Lung (tissue), 12 donors: ENCODE results near the gene PHF21B. TPM values are rescaled to one million over a fixed set of nuclear protein-coding genes. Genes with fewer than 3 reads are reported as not detected.
"Not testable (repeated sequence)": the region's sequence is repeated elsewhere in the genome, so short reads cannot be mapped to it uniquely, and the experiment has no call there.

Experiments used
- ATAC-seq: fragments of 200-7000 bp; cut with Tn5 transposase; one replicate; pipeline ENCODE4 v1.9.1; 2020; ENCODE audit warnings: moderate number of reproducible peaks; ENCODE audit not compliant: insufficient read depth, low FRiP score
- DNase-seq, 3 donors: peaks; one replicate each; pipeline ENCODE4 v3.0.0-alpha.2; 2013 to 2017
- H3K27ac ChIP-seq, 2 donors: one replicate each; pipeline ENCODE4 v1.5.1; 2013; ENCODE audit warnings: mild to moderate bottlenecking in 2 of 2, moderate library complexity in 2 of 2, control low read depth in 1 of 2, inconsistent platforms in 1 of 2, low read depth in 1 of 2, low read length in 1 of 2
- H3K27me3 ChIP-seq, 3 donors: one replicate each; pipeline ENCODE4 v1.5.1; 2013; ENCODE audit warnings: low read length in 2 of 3; ENCODE audit not compliant: control insufficient read depth in 3 of 3, insufficient read depth in 3 of 3
- H3K36me3 ChIP-seq, 4 donors: one replicate each; pipeline ENCODE4 v1.5.1; 2013; ENCODE audit warnings: low read length in 4 of 4, mild to moderate bottlenecking in 1 of 4, moderate library complexity in 1 of 4; ENCODE audit not compliant: control insufficient read depth in 4 of 4, insufficient read depth in 4 of 4
- H3K4me1 ChIP-seq, 5 donors: one replicate each; pipeline ENCODE4 v1.5.1; 2013; ENCODE audit warnings: low read length in 5 of 5, mild to moderate bottlenecking in 2 of 5, moderate library complexity in 1 of 5; ENCODE audit not compliant: control insufficient read depth in 5 of 5, insufficient read depth in 5 of 5
- H3K4me3 ChIP-seq: one replicate; pipeline ENCODE4 v1.5.1; 2013; ENCODE audit warnings: mild to moderate bottlenecking, control low read depth, moderate library complexity
- H3K9ac ChIP-seq, 2 donors: one replicate each; pipeline ENCODE4 v1.5.1; 2013; ENCODE audit warnings: low read length in 2 of 2, control low read depth in 1 of 2; ENCODE audit not compliant: insufficient read depth in 1 of 2
- H3K9me3 ChIP-seq, 4 donors: one replicate each; pipeline ENCODE4 v1.5.1; 2013; ENCODE audit warnings: low read length in 3 of 4, mild to moderate bottlenecking in 1 of 4, moderate library complexity in 1 of 4; ENCODE audit not compliant: control insufficient read depth in 4 of 4, insufficient read depth in 3 of 4
- CTCF ChIP-seq: IDR thresholded peaks from 2 replicates; pipeline ENCODE4 v1.5.1; 2012; ENCODE audit warnings: mild to moderate bottlenecking; ENCODE audit errors: control extremely low read depth, extremely low read depth
- WGBS, 2 donors: extraction: QIAGEN DNeasy Blood & Tissue Kit; methylation state at CpG; one replicate each; pipeline ENCODE4 v1.1.7; 2013; 5-methylcytosine and 5-hydroxymethylcytosine counted together
- polyA plus RNA-seq, 2 donors: library from polyadenylated mRNA; stranded (reverse); fragments of 200-250 nt; gene quantifications; one replicate each; pipeline ENCODE4 v1.2.1, GENCODE V29; 2013
- total RNA-seq, 2 donors: library from RNA; depleted of rRNA in 1 of 2; stranded (reverse); fragments of >200 nt in 1 of 2; gene quantifications; one replicate each; pipeline ENCODE4 v1.2.1, GENCODE V29; 2014 to 2021
- donor health status: control.
- donor health status: control.
- donor health status: Bipolar disorder and iron deficiency.
- donor health status: healthy.
- donor health status: DM: yes; HTN: yes; CAD: no.

The PHF21B gene
- total and polyA plus RNA-seq, 4 donors, result 0.03 to 0.43 (median 0.26) TPM

GRCh38 chr22:44963832-44964721, 45.7 kb downstream of the PHF21B start:
- DNase-seq (no peak), ATAC-seq (no peak)
- Histone ChIP-seq H3K36me3 (no peaks in the 10 kb centered on the region), H3K27ac (no peak overlapping the region), H3K9me3 (no peaks in the 10 kb centered on the region), H3K4me1 (no peaks in the 10 kb centered on the region), H3K4me3 (no peak overlapping the region), H3K27me3 (no peaks in the 10 kb centered on the region), H3K9ac (no peak overlapping the region)
- no peak for TF ChIP-seq CTCF
- 73 to 78% methylated on average over 20 of the region's 20 CpGs for WGBS, 2 donors

- H3K4me1 ChIP-seq, result no peaks in the 10 kb centered on the region
- H3K4me3 ChIP-seq, result no peak overlapping the region
- DNase-seq (no peak), ATAC-seq (no peak)
- WGBS, 2 donors, result 82 to 87% methylated on average over 18 of the region's 18 CpGs
- no peak for TF ChIP-seq CTCF
- H3K27me3 ChIP-seq, result no peaks in the 10 kb centered on the region
- no peaks in the 10 kb centered on the region for H3K9me3 ChIP-seq
- H3K9ac ChIP-seq, result no peak overlapping the region
- no peak overlapping the region for H3K27ac ChIP-seq
- H3K36me3 ChIP-seq, result no peaks in the 10 kb centered on the region
Observed at GRCh38 chr22:44962741-44963454, 46.9 kb downstream of the PHF21B start.

DNA sequence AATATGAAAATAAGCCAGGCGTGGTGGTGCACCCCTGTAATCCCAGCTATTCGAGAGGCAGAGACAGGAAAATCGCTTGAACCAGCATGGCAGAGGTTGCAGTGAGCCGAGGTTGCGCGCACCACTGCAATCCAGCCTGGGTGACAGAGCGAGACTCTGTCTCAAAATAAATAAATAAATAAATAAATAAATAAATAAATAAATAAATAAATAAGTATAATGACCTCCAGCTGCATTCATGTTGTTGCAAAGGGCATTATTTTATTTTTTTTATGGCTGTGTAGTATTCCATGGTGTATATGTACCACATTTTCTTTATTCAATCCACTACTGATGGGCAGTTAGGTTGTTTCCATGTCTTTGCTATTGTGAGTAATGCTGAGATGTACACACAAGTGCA, 48.1 kb downstream of the PHF21B start:
- not testable (repeated sequence) for H3K9ac ChIP-seq, H3K9me3 ChIP-seq, H3K4me1 ChIP-seq, ATAC-seq, H3K36me3 ChIP-seq, H3K27ac ChIP-seq, H3K4me3 ChIP-seq, DNase-seq, H3K27me3 ChIP-seq
- WGBS, 2 donors, result 95 to 99% methylated on average over 7 of the region's 7 CpGs
